HepG2 (cell line): ENCODE data around the gene MRPL57. TPM values are rescaled to one million over a fixed set of nuclear protein-coding genes. Genes with fewer than 3 reads are reported as not detected.
A peak's percentile ranks its signal among the peaks of the same experiment; 100 is the strongest.

ENCODE experiments used
- ATF7 ChIP-seq, 2 experiments: fragments of 450-650 bp in 1 of 2; sonication (generic) in 1 of 2; formaldehyde crosslinking in 1 of 2; IDR thresholded peaks; 2 replicates each; pipeline versions ENCODE4 v1.4.0 to v1.6.1; 2016 to 2020; ENCODE audit warnings: antibody characterized with exemption in 1 of 2, mild to moderate bottlenecking in 1 of 2, missing genetic modification reagents in 1 of 2
- FOXC1 ChIP-seq: sonication (generic); formaldehyde crosslinking; IDR thresholded peaks from 2 replicates; pipeline ENCODE4 v1.8.0; 2022; ENCODE audit warnings: mild to moderate bottlenecking, missing genetic modification reagents, borderline replicate concordance
- HCFC1 ChIP-seq: fragments of 150-350 bp; IDR thresholded peaks from 2 replicates; pipeline ENCODE4 v1.6.1; 2014; ENCODE audit warnings: low read depth, low read length
- RORA ChIP-seq: sonication (generic); formaldehyde crosslinking; IDR thresholded peaks from 2 replicates; pipeline ENCODE4 v1.5.0; 2020; ENCODE audit warnings: mild to moderate bottlenecking, missing genetic modification reagents, moderate library complexity
- SOX6 ChIP-seq, 2 experiments: fragments of 450-650 bp in 1 of 2; sonication (generic) in 1 of 2; formaldehyde crosslinking in 1 of 2; IDR thresholded peaks; 2 replicates each; pipeline versions ENCODE4 v1.4.0 to v1.6.1; 2017 to 2020; ENCODE audit warnings: antibody characterized with exemption in 1 of 2, mild to moderate bottlenecking in 1 of 2, missing genetic modification reagents in 1 of 2
- SP5 ChIP-seq: IDR thresholded peaks from 2 replicates; pipeline ENCODE4 v1.6.1; 2016; ENCODE audit warnings: low read depth, borderline replicate concordance
- ZNF713 ChIP-seq: sonication (generic); formaldehyde crosslinking; IDR thresholded peaks from 2 replicates; pipeline ENCODE4 v1.4.0; 2020; ENCODE audit warnings: mild to moderate bottlenecking, missing genetic modification reagents
- polyA plus RNA-seq, 8 experiments: library from polyadenylated mRNA; depleted of rRNA in 3 of 8; stranded (reverse) in 7 of 8; unstranded in 1 of 8; fragments of >200 nt; fragmentation: Illumina TruSeq in 4 of 8; extraction: Trizol in 4 of 8; gene quantifications; 2 replicates each; pipeline versions ENCODE4 v1.2.1 to v1.2.3, GENCODE V29; 2011 to 2016; ENCODE audit warnings: low read depth in 4 of 8, missing spikeins in 1 of 8, mixed read lengths in 1 of 8; ENCODE audit not compliant: insufficient read depth in 1 of 8
- total RNA-seq, 5 experiments: library from RNA; depleted of rRNA; stranded (reverse); fragments of >200 nt; fragmentation: Illumina TruSeq; extraction: Trizol; gene quantifications; 2 replicates each; pipeline ENCODE4 v1.2.3, GENCODE V29; 2016; ENCODE audit warnings: low read depth in 1 of 5
- TF ChIP-seq, protein P1 (sequence below), 2 experiments: fragments of 450-650 bp in 1 of 2; sonication (generic) in 1 of 2; formaldehyde crosslinking in 1 of 2; IDR thresholded peaks; 2 replicates each; pipeline versions ENCODE4 v1.6.1 to v1.8.0; 2016 to 2022; ENCODE audit warnings: antibody characterized with exemption in 1 of 2, mild to moderate bottlenecking in 1 of 2, missing genetic modification reagents in 1 of 2
- TF ChIP-seq, protein P2 (sequence below): sonication (generic); formaldehyde crosslinking; IDR thresholded peaks from 2 replicates; pipeline ENCODE4 v1.5.0; 2020; ENCODE audit warnings: missing genetic modification reagents, mild to moderate bottlenecking, borderline replicate concordance
- TF ChIP-seq, protein P3 (sequence below): IDR thresholded peaks from 2 replicates; pipeline ENCODE4 v1.6.1; 2016; ENCODE audit warnings: low read depth, control low read depth
- TF ChIP-seq, protein P4 (sequence below): fragments of 450-650 bp; IDR thresholded peaks from 2 replicates; pipeline ENCODE4 v1.6.1; 2017
- TF ChIP-seq, protein P5 (sequence below): sonication (generic); formaldehyde crosslinking; IDR thresholded peaks from 2 replicates; pipeline ENCODE4 v1.5.1; 2020; ENCODE audit warnings: missing genetic modification reagents, mild to moderate bottlenecking, borderline replicate concordance

The MRPL57 gene
- total and polyA plus RNA-seq, 2 of the 13 experiments (the other 11 are each of a cell fraction or from before 2014, with no cell fraction given): 19.5 to 35.2 TPM

DNA sequence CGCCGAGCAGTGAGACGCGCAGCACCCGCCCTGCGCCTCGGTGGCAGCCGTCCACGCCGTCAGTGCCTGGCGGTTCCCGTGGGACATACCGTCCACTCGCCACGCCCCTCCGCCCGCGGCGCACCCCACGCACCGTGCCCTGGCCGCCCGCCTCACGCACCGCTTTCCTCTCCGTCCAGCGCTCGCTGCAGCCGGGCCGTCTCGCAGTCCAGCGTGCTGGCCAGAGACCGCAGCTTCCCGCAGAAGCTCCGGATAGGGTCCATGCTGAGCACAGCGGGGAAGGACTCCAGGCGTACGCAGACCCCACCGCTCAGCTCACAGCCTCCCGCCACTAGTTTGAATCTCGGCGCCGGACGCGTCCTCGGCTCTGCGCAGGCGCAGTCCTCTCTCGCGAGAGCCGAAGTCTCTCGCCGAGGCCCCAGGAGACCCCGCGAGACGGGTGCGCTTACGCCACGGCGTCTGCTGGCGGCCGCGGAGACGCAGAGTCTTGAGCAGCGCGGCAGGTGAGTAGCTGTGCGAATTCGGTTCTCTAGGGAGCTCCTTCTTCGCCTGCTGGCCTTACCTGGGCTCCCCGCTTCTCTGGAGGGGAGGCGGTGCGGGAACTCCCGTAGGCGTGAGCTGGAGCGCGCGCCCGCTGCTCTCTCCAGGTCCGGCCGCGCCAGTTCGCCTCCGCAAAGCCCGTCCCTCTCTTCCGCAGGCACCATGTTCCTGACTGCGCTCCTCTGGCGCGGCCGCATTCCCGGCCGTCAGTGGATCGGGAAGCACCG lies at the start of gene MRPL57, which contains the start of gene SKA3 (continued):
- TF ChIP-seq, protein P1, sequence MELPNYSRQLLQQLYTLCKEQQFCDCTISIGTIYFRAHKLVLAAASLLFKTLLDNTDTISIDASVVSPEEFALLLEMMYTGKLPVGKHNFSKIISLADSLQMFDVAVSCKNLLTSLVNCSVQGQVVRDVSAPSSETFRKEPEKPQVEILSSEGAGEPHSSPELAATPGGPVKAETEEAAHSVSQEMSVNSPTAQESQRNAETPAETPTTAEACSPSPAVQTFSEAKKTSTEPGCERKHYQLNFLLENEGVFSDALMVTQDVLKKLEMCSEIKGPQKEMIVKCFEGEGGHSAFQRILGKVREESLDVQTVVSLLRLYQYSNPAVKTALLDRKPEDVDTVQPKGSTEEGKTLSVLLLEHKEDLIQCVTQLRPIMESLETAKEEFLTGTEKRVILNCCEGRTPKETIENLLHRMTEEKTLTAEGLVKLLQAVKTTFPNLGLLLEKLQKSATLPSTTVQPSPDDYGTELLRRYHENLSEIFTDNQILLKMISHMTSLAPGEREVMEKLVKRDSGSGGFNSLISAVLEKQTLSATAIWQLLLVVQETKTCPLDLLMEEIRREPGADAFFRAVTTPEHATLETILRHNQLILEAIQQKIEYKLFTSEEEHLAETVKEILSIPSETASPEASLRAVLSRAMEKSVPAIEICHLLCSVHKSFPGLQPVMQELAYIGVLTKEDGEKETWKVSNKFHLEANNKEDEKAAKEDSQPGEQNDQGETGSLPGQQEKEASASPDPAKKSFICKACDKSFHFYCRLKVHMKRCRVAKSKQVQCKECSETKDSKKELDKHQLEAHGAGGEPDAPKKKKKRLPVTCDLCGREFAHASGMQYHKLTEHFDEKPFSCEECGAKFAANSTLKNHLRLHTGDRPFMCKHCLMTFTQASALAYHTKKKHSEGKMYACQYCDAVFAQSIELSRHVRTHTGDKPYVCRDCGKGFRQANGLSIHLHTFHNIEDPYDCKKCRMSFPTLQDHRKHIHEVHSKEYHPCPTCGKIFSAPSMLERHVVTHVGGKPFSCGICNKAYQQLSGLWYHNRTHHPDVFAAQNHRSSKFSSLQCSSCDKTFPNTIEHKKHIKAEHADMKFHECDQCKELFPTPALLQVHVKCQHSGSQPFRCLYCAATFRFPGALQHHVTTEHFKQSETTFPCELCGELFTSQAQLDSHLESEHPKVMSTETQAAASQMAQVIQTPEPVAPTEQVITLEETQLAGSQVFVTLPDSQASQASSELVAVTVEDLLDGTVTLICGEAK (IDR thresholded peaks at IDR 0.05): no peak
- TF ChIP-seq, protein P1 (CRISPR knock-in tag; IDR thresholded peaks at IDR 0.05): peak; percentile 66
- TF ChIP-seq, protein P2, sequence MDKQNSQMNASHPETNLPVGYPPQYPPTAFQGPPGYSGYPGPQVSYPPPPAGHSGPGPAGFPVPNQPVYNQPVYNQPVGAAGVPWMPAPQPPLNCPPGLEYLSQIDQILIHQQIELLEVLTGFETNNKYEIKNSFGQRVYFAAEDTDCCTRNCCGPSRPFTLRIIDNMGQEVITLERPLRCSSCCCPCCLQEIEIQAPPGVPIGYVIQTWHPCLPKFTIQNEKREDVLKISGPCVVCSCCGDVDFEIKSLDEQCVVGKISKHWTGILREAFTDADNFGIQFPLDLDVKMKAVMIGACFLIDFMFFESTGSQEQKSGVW (CRISPR knock-in tag): no peak
- TF ChIP-seq FOXC1 (CRISPR knock-in tag): peak; percentile 79
- TF ChIP-seq ATF7 (IDR thresholded peaks at IDR 0.05): no peak
- no peak for TF ChIP-seq ATF7 (CRISPR knock-in tag; IDR thresholded peaks at IDR 0.05)
- peak; percentile 44 for TF ChIP-seq HCFC1
- TF ChIP-seq SP5 (CRISPR knock-in tag): no peak
- TF ChIP-seq, protein P3, sequence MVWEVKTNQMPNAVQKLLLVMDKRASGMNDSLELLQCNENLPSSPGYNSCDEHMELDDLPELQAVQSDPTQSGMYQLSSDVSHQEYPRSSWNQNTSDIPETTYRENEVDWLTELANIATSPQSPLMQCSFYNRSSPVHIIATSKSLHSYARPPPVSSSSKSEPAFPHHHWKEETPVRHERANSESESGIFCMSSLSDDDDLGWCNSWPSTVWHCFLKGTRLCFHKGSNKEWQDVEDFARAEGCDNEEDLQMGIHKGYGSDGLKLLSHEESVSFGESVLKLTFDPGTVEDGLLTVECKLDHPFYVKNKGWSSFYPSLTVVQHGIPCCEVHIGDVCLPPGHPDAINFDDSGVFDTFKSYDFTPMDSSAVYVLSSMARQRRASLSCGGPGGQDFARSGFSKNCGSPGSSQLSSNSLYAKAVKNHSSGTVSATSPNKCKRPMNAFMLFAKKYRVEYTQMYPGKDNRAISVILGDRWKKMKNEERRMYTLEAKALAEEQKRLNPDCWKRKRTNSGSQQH: peak; percentile 95
- TF ChIP-seq, protein P4, sequence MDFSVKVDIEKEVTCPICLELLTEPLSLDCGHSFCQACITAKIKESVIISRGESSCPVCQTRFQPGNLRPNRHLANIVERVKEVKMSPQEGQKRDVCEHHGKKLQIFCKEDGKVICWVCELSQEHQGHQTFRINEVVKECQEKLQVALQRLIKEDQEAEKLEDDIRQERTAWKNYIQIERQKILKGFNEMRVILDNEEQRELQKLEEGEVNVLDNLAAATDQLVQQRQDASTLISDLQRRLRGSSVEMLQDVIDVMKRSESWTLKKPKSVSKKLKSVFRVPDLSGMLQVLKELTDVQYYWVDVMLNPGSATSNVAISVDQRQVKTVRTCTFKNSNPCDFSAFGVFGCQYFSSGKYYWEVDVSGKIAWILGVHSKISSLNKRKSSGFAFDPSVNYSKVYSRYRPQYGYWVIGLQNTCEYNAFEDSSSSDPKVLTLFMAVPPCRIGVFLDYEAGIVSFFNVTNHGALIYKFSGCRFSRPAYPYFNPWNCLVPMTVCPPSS: no peak
- no peak for TF ChIP-seq RORA (CRISPR knock-in tag)
- TF ChIP-seq, protein P5, sequence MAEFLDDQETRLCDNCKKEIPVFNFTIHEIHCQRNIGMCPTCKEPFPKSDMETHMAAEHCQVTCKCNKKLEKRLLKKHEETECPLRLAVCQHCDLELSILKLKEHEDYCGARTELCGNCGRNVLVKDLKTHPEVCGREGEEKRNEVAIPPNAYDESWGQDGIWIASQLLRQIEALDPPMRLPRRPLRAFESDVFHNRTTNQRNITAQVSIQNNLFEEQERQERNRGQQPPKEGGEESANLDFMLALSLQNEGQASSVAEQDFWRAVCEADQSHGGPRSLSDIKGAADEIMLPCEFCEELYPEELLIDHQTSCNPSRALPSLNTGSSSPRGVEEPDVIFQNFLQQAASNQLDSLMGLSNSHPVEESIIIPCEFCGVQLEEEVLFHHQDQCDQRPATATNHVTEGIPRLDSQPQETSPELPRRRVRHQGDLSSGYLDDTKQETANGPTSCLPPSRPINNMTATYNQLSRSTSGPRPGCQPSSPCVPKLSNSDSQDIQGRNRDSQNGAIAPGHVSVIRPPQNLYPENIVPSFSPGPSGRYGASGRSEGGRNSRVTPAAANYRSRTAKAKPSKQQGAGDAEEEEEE (CRISPR knock-in tag): no peak
- no peak for TF ChIP-seq SOX6 (IDR thresholded peaks at IDR 0.05)
- TF ChIP-seq SOX6 (CRISPR knock-in tag; IDR thresholded peaks at IDR 0.05): peak; percentile 61
- TF ChIP-seq ZNF713: no peak
